Activated T-cell treated with anti-CD3 and anti-CD28 coated beads, Interleukin-2, amount 50 U/mL, for 4 hours (primary cell): Measurements from ENCODE around the gene ZNF446. TPM values are rescaled to one million over a fixed set of nuclear protein-coding genes. Genes with fewer than 3 reads are reported as not detected.
"Not testable (repeated sequence)": the region's sequence is repeated elsewhere in the genome, so short reads cannot be mapped to it uniquely, and the experiment has no call there.

Experiments
- ATAC-seq, 2 donors: fragments of 200-7000 bp; cut with Tn5 transposase; one replicate each; pipeline ENCODE4 v1.10.0; 2021
- DNase-seq: peaks from one replicate; pipeline ENCODE4 v3.0.0-alpha.2; 2020
- H3K27me3 Mint-ChIP-seq: one replicate; pipeline ENCODE4 v1.8.0; 2021; ENCODE audit warnings: low read depth, mixed read lengths
- H3K36me3 Mint-ChIP-seq: one replicate; pipeline ENCODE4 v1.8.0; 2022; ENCODE audit warnings: mixed read lengths; ENCODE audit not compliant: insufficient read depth
- H3K4me1 Mint-ChIP-seq: one replicate; pipeline ENCODE4 v1.8.0; 2021; ENCODE audit warnings: low read depth, mixed read lengths
- H3K4me3 Mint-ChIP-seq: one replicate; pipeline ENCODE4 v1.8.0; 2021; ENCODE audit warnings: mild to moderate bottlenecking, moderate library complexity, mixed read lengths
- H3K9me3 Mint-ChIP-seq: one replicate; pipeline ENCODE4 v1.8.0; 2021; ENCODE audit warnings: mixed read lengths
- total RNA-seq, 3 donors: library from RNA; stranded (reverse); gene quantifications; one replicate each; pipeline ENCODE4 v1.2.1, GENCODE V29; 2021

ZNF446 gene
- 1 to 10 TPM; 5.3 to 6.4 (median 6.0) TPM for total RNA-seq

DNA sequence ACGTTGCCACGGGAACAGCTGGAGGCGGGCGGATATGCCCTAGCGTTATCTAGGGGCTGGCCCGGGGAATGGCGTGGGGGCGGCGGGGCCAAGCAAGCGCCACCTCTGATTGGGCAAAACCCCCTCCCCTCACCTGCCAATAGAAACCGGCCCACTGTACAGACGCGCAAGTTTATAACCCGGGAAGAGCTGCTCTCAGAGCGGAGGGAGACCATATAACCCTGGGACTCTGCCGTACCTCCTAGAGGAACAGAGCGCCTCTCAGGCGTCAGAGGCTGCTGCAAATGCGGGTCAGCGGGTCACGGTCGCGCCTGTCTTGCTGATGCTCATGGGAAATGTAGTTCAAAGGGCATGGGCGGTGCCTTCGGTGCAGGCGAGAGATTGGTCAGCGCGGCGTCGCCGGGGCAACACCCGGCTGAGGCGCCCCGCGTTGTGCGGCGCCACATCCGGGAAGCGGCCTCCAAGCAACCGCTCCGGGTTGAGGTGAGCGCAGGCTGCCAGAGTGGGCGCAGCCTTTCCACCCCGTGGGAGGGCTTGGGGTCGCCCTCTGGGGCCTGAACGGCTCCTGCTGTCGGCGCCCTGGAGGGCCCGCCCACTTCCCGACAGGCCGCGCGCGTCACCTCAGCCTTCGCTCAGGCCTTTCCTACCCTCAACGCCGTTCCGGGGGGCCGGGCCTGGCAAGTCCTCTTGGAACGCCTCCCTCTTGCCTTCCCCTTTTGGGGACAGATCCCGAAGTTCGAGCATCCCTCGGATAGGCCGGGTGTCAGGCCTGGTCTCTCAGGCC lies at the start of gene ZNF446:
Gene ZNF446, plus strand, starts transcription at position 639 of the 784 bp plus-strand sequence. CDS start 867 bp downstream, outside the sequence.
- Mint-ChIP-seq H3K27me3 (no peaks in the 10 kb centered on the region), H3K4me3 (peak within 1 kb of the TSS; percentile 90), H3K36me3 (peaks cover 6% of the 10 kb centered on the region), H3K4me1 (peaks cover 19% of the 10 kb centered on the region), H3K9me3 (no peaks in the 10 kb centered on the region)
- DNase-seq (peak; percentile 91), ATAC-seq (peak; percentile 93 to 94)

DNA sequence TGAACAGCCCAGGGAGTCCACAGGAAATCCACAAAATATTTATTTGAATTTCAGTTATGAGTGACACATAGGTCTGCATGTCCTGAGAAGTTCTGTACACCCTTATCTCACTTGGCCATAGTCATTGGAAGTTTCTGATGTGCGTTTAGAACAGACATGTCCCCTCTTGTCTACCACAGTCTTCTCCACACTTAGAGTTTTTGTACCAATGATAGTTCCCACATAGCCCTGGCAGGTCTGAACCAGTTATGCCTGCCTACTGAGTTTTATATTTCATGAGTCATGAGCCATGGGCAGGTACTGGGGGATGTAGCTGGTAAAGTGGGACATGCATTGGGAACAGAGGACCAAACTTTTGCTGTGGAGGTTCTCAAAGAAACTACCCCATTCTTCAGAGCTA lies 47.5 kb upstream of the ZNF446 start:
- Mint-ChIP-seq H3K4me1 (no peaks in the 10 kb centered on the region), H3K36me3 (peaks cover 12% of the 10 kb centered on the region), H3K4me3 (no peak overlapping the region), H3K9me3 (peaks cover 45% of the 10 kb centered on the region), H3K27me3 (no peaks in the 10 kb centered on the region)
- no peak for ATAC-seq
- DNase-seq = no peak

DNA sequence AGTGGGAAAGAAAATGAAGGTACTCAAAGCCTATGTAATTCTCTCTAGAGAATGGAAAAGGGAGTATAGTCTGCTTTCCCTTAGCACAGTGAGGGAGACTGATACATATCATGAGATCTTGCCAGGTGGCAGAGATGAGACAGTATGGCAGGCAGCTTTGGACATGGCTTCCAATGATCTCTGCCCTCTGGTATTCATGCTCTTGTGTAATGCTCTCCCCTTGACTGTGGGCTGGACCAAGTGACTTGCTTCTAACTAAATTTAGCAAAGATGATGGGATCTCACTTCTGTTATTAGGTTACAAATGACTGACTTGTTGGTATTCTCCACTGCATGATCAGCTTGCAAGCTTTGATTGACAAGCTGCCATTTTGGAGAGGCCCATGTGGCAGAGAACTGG lies 46.4 kb upstream of the ZNF446 start:
- H3K36me3 Mint-ChIP-seq = peaks cover 22% of the 10 kb centered on the region
- no peak for ATAC-seq

DNA sequence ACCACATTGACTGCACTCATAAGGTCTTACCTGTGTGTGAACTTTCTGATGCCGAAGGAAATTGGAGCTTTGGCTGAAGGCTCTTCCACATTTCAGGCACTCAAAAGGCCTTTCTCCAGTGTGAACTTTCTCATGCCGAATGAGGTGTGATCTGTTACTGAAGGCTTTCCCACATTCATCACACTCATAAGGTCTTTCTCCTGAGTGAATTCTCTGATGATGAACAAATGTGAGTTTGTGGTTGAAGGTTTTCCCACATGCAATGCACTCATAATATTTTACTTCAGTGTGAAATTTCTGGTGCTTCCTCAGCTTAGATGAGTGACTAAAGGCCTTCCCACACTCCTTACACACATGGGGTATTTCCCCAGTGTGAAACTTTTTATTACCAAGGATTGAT lies 41.9 kb upstream of the ZNF446 start:
- no peak overlapping the region for H3K4me3 Mint-ChIP-seq
- no peak for ATAC-seq
- H3K9me3 Mint-ChIP-seq = peaks cover 47% of the 10 kb centered on the region
- peaks cover 57% of the 10 kb centered on the region for H3K36me3 Mint-ChIP-seq
- H3K27me3 Mint-ChIP-seq = no peaks in the 10 kb centered on the region
- no peak for DNase-seq
- peaks cover 7% of the 10 kb centered on the region for H3K4me1 Mint-ChIP-seq

More for the DNA sequence above, 46.4 kb upstream of the ZNF446 start:
- H3K4me1 Mint-ChIP-seq = no peaks in the 10 kb centered on the region
- no peak for DNase-seq
- peaks cover 50% of the 10 kb centered on the region for H3K9me3 Mint-ChIP-seq
- H3K4me3 Mint-ChIP-seq = no peak overlapping the region
- no peaks in the 10 kb centered on the region for H3K27me3 Mint-ChIP-seq

DNA sequence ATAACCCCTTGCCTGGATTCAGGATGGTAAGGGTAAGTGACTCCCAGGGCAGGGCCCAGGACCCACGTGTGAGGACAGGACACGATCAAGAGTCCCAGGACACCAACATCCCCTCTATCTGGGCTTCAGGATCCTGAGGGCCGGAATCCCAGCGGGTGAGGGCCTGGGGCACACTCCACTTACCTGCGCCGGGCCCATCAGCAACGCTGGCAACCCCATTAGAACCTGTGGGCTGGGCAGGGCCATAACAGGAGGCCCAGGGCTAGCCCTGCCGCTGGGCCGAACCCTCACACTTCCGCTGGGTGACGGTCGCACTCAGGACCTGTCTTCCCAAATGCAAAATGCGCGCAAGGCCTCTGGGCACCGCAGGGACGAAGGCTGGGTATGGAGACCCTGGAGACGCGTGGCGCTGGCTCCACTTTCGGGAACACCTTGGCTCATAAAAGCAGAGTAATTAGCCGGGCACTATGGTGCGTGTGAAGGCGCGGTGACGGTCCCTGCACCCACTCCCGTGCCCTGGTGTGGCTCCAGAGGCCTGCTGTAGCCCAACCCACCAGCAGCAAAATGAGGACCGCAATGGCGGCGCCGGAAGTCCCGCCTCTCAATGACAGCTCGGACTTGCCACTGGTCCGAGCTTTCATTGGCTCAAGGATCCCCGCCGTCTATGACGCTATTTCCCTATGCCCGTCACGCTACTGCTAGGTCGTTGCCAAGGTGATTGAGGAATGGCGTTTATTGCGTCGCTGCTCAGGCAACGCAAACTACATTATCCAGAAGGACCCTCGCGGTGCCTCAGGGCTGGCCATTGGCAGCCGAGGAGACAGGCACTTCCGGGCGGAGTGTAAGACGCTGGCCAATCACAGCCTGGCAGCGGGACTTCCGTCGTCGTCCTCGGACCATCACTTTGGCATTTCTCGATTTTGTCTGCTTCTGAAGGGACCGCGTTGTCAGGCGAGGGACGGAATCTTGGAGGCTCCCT lies 36.3 kb upstream of the ZNF446 start, which contains the start of gene ZNF132:
Gene ZNF132, minus strand, starts transcription at position 578 of the 979 bp plus-strand sequence. Its CDS starts 332 bp downstream, at position 246.
- H3K36me3 Mint-ChIP-seq = peaks cover 42% of the 10 kb centered on the region
- peaks cover 35% of the 10 kb centered on the region for H3K9me3 Mint-ChIP-seq
- DNase-seq = peak; percentile 90
- peak within 1 kb of the TSS; percentile 94 for H3K4me3 Mint-ChIP-seq
- peak; percentile 99 to 100 for ATAC-seq
- H3K27me3 Mint-ChIP-seq = no peaks in the 10 kb centered on the region
- H3K4me1 Mint-ChIP-seq = peaks cover 28% of the 10 kb centered on the region

DNA sequence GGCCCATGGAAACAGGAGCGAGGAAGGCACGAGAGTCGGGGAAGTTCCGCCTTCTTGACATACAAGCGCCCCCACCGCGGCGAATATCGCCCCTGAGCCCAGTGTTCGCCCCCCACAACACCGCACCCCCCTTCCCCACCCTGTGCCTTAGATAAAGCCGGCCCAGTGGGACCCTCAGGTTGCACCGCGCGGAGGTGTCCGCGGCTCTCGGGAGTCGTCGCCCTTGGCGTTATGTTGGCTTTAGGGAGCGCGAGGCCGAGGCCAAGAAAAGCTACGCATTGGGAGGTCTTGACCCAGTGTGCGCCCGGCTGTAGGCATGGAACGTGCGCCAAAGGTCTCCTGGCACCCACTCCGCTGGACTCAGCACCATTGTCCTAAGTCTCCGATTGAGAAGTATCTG lies 35.6 kb upstream of the ZNF446 start:
- Mint-ChIP-seq H3K4me3 (peak overlapping the region; percentile 94), H3K36me3 (peaks cover 36% of the 10 kb centered on the region), H3K4me1 (peaks cover 28% of the 10 kb centered on the region), H3K9me3 (peaks cover 29% of the 10 kb centered on the region), H3K27me3 (no peaks in the 10 kb centered on the region)
- ATAC-seq (no peak), DNase-seq (no peak)

DNA sequence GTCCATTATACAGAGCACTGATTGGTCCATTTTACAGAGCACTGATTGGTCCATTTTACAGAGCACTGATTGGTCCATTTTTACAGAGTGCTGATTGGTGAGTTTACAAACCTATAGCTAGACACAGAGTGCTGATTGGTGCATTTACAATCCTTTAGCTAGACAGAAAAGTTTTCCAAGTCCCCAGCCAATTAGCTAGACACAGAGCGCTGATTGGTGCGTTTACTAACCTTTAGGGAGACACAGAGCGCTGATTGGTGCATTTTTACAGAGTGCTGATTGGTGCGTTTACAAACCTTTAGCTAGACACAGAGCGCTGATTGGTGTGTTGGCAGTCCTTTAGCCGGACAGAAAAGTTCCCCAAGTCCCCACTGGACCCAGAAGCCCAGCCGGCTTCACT lies 33.2 kb upstream of the ZNF446 start:
- H3K27me3 Mint-ChIP-seq = peaks cover 14% of the 10 kb centered on the region

DNA sequence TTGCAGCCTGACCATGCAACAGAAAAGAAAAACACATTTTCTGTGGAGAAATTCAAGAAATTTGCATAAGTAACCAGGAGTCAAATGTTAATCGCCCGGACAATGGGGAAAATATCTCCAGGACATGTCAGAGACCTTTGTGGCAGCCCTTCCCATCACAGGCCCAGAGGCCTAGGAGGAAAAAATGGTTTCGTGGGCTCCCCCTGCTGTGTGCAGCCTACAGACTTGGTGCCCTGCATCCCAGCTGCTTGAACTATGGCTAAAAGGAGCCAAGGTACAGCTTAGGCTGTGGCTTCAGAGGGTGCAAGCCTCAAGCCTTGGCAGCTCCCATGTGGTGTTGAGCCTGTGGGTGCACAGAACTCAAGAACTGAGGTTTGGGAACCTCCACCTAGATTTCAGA lies 27.3 kb upstream of the ZNF446 start:
- Mint-ChIP-seq H3K27me3 (peaks cover 22% of the 10 kb centered on the region), H3K4me1 (peaks cover 19% of the 10 kb centered on the region), H3K9me3 (peaks cover 11% of the 10 kb centered on the region)
- not testable (repeated sequence) for DNase-seq, H3K4me3 Mint-ChIP-seq, H3K36me3 Mint-ChIP-seq, ATAC-seq

More for the DNA sequence above, 33.2 kb upstream of the ZNF446 start:
- ATAC-seq, H3K4me3 Mint-ChIP-seq, DNase-seq: not testable (repeated sequence)
- peaks cover 12% of the 10 kb centered on the region for H3K36me3 Mint-ChIP-seq
- H3K9me3 Mint-ChIP-seq = peaks cover 24% of the 10 kb centered on the region
- peaks cover 28% of the 10 kb centered on the region for H3K4me1 Mint-ChIP-seq

DNA sequence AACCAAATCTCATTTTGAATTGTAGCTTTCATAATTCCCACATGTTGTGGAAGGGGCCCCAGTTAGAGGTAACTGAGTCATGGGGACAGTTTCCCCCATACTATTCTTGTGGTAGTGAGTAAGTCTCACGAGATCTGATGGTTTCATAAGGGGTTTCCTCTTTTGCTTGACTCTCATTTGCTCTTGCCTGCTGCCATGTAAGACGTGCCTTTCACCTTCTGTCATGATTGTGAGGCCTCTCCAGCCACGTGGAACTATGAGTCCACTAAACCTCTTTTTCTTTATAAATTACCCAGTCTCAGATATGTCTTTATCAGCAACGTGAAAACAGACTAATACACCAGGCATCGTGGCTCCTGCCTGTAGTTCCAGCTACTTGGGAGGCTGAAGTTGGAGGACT lies 26.2 kb upstream of the ZNF446 start:
- not testable (repeated sequence) for H3K36me3 Mint-ChIP-seq, ATAC-seq, DNase-seq, H3K4me3 Mint-ChIP-seq
- H3K9me3 Mint-ChIP-seq = peaks cover 11% of the 10 kb centered on the region
- peaks cover 22% of the 10 kb centered on the region for H3K27me3 Mint-ChIP-seq
- peaks cover 19% of the 10 kb centered on the region for H3K4me1 Mint-ChIP-seq

DNA sequence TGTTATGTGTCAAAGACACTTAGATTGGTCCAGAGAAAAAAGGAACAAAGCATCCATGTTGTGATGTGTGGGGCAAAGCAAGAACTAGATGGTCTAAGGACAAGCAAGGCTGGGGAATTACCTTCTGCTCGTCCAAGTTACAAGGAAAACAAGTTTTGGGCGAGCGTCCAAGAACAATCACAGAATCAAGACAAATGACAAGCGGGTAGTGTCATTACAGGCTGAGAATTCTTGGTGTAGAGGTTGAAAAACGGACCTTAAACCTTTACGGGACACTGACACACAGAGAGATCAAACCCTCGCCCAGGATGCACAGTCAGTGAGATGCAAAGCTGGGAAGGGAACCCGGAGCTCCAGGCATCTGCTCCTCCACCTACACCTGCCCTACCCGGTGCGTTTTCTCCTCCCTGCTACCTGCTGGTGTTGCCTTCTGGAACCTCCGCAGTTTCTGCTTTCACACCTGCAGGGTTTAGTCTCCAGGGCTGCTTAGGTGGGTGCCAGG lies 25.2 kb upstream of the ZNF446 start:
- Mint-ChIP-seq H3K4me1 (peaks cover 19% of the 10 kb centered on the region), H3K27me3 (peaks cover 22% of the 10 kb centered on the region), H3K36me3 (peaks cover 6% of the 10 kb centered on the region), H3K9me3 (peaks cover 11% of the 10 kb centered on the region), H3K4me3 (peak overlapping the region; percentile 84)
- ATAC-seq = peak in 1 of 2 donors; percentile 2
- DNase-seq = no peak

DNA sequence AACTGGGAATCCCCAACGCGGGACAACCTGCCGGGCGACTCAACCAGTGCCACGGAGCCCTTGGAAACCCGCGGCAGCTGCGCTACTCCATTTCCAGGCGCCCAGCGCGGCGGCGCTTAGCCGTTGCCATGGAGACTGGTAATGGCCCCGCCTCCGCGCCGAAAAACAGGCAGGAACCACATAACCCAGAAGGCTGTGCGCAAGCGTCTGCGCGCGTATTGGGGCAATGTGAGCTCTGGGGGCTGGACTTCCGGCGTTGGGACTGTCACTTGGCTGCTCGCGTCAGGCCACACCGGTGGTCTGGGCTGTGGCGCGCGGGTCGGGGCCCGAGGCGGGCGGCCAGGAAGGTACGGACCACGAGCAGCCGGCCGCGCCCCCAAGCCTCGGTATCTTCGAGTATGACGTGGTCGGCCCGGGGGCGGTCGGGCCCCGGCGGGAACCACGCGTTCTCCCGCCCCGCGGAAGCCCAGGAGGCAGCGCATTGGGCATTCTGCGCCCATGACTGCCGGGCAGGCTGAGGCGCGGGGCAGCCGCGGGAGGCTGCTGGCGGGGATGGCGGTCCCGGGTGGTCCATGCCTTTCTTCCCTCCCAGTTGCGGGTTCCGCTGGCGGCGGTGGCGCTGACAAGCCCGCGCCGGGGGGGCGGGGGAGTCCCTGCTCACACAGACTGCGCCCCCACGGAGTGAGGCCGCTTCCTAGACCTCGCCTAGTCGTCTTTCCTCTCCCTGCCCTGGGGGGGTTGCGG lies 24.6 kb upstream of the ZNF446 start, which contains the start of gene ZNF324B:
Gene ZNF324B, plus strand, starts transcription at position 265 of the 744 bp plus-strand sequence. CDS start 2,080 bp downstream, outside the sequence.
- Mint-ChIP-seq H3K9me3 (peaks cover 11% of the 10 kb centered on the region), H3K4me1 (peaks cover 19% of the 10 kb centered on the region), H3K27me3 (peaks cover 18% of the 10 kb centered on the region), H3K36me3 (peaks cover 6% of the 10 kb centered on the region), H3K4me3 (peak within 1 kb of the TSS; percentile 84)
- ATAC-seq (peak; percentile 97 to 98), DNase-seq (peak; percentile 95)

DNA sequence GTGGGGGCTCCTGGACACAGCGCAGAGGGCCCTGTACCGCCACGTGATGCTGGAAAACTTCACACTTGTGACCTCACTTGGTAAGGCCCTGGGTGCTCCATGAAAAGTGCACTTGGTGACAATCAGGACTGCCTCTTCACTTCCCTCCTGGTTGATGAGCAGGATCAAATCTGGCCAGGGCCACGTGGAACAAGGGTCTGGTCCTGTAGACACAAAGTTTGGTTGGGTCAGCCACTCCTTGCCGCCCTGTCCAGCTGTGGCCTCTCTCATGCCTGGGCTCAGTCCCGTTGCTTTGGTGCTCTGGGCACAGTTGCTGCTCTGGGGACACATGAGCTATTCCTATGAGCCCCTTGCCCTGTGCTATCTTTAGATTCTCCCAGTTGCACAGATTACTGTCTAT lies 22.4 kb upstream of the ZNF446 start:
- peaks cover 10% of the 10 kb centered on the region for H3K36me3 Mint-ChIP-seq
- DNase-seq (no peak), ATAC-seq (no peak)
- peaks cover 5% of the 10 kb centered on the region for H3K27me3 Mint-ChIP-seq
- peaks cover 19% of the 10 kb centered on the region for H3K4me1 Mint-ChIP-seq
- H3K4me3 Mint-ChIP-seq = peak overlapping the region; percentile 60
- peaks cover 5% of the 10 kb centered on the region for H3K9me3 Mint-ChIP-seq

DNA sequence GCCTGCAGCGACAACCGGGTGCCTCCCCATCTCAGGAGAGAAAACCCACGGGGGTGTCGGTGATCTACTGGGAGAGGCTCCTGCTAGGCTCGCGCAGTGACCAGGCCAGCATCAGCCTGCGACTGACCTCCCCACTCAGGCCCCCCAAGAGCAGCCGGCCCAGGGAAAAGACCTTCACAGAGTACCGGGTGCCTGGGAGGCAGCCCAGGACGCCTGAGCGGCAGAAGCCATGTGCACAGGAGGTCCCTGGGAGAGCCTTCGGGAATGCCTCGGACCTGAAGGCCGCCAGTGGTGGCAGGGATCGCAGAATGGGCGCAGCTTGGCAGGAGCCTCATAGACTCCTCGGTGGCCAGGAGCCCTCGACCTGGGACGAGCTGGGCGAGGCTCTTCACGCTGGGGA lies 20.8 kb upstream of the ZNF446 start:
- H3K36me3 Mint-ChIP-seq = peaks cover 10% of the 10 kb centered on the region
- ATAC-seq = no peak
- peaks cover 2% of the 10 kb centered on the region for H3K27me3 Mint-ChIP-seq
- no peak overlapping the region for H3K4me3 Mint-ChIP-seq
- no peaks in the 10 kb centered on the region for H3K9me3 Mint-ChIP-seq
- DNase-seq = no peak
- peaks cover 18% of the 10 kb centered on the region for H3K4me1 Mint-ChIP-seq
